ENCODE data around the gene KLHL11. TPM values are rescaled to one million over a fixed set of nuclear protein-coding genes. Genes with fewer than 3 reads are reported as not detected.
"Not testable (repeated sequence)": the region's sequence is repeated elsewhere in the genome, so short reads cannot be mapped to it uniquely, and the experiment has no call there.

KLHL11 gene
- polyA plus RNA-seq, 3 donors: 9.0 to 9.8 (median 9.7) TPM

- DNase-seq (ENCODE audit: extremely low read depth in 1 of 11, low read depth in 9 of 11, low spot score in 4 of 11): no peak
Observed at GRCh38 chr17:41894791-41895331, 29.6 kb upstream of the KLHL11 start.

GRCh38 chr17:41893384-41893783 is 28.2 kb upstream of the KLHL11 start:
- no peak for DNase-seq (ENCODE audit: extremely low read depth in 1 of 11, low read depth in 9 of 11, low spot score in 4 of 11)

DNA sequence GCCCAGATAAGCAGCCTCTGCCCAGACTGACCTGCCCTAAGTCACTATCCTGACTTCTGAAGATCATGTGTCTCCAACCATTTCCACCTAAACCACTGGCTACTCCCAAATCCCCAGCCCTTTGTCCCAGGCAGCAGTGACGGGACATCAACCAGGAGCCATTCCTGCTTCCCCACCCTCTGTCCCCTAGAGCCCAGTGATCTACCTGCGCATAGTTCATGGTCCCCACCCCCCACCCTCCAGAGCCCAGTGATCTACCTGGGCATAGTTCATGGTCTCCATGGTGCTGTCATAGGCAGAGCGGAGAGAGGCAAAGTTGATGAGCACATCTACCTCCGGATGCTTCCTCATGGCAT is 26.8 kb upstream of the KLHL11 start:
- DNase-seq (ENCODE audit: extremely low read depth in 1 of 11, low read depth in 9 of 11, low spot score in 4 of 11): no peak

GRCh38 chr17:41891135-41892020 is 26.2 kb upstream of the KLHL11 start:
- DNase-seq (ENCODE audit: extremely low read depth in 1 of 11, low read depth in 9 of 11, low spot score in 4 of 11): no peak

DNA sequence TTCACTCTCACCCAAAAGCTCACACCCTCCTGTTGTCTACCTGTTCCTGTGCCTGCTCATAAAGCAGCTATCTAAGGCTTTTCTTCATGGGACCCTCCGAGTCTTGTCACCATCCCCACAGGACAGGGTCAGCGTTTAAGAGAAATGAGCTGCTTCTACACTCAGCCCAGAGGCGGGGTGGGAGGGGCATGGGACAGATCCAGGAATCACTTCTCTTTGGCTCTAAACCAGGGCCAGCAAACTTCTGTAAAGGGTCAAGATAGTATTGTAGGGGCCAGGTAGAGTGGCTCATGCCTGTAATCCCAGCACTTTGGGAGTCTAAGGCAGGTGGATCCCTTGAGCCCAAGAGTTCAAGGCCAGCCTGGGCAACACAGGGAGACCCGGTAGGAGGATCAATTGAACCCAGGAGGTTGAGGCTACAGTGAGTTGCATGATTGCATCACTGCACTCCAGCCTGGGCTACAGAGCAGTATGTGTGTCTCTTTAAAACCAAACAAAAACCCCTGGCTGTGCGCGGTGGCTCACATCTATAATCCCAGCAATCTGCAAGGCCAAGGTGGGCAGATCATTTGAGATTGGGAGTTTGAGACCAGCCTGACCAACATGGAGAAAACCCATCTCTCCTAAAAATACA is 23.2 kb upstream of the KLHL11 start:
- DNase-seq (ENCODE audit: extremely low read depth in 1 of 11, low read depth in 9 of 11, low spot score in 4 of 11): no peak

DNA sequence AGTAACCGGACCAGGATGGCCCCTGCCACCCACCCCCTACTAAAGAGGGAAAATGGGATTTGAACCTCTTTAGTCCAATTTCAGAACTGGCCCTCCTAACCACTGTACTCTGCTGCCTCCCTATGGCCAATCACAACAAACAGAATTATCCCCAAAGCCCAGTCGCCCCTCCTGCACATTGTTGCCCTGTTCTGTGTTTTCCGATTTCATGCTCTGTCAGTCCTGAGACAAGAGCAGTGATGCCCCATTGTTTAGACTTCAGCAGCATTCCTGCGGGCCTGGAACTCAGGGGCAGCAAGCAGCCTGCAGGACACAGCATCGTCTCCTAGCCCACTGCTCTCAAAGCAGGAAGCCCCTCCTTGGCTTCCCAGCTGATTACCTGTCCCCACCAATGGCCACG is 20.5 kb upstream of the KLHL11 start:
- no peak for DNase-seq (ENCODE audit: extremely low read depth in 1 of 11, low read depth in 9 of 11, low spot score in 4 of 11)

DNA sequence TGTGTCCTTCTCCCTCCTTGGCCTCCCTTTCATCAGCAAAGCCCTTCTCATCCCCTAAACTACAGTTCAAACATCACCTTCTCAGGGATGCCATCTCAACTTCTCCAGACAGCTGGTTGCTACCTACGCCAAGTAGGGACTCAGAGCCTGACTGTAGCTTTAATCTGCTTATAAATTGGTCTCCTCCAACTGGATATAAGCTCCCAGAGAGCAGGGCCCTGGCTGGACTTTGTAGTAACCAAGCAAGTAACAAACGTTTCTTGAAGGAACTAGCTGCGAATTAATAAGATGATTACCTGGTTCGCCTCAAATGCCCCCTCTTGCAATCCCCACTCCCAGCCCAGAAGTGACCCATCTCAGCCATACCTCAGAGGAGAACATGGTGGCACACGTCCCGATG is 17.5 kb upstream of the KLHL11 start:
- DNase-seq (ENCODE audit: extremely low read depth in 1 of 11, low read depth in 9 of 11, low spot score in 4 of 11): no peak

DNA sequence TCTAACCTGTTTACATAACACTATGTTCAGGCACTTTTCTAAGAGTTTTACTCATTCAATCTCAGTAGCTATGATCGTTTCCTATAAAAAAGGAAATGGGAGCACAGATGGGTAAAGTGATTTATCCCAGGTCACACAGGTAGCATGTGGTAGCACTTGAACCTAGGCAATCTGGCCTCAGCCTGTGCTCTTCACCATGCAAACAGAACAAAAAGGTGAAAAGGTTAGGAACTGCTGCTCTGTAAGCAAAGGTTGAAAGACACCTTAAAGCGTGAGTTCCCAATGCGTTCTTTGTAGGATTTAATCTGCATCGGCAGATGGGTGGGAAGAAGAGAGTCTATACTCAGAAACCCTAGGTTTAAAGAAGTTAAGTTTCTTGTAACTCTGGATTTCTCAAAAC is 14.9 kb upstream of the KLHL11 start:
- DNase-seq (ENCODE audit: extremely low read depth in 1 of 11, low read depth in 9 of 11, low spot score in 4 of 11): no peak

- not testable (repeated sequence) for DNase-seq (ENCODE audit: extremely low read depth in 1 of 11, low read depth in 9 of 11, low spot score in 4 of 11)
Observed at GRCh38 chr17:41874293-41874670, 9.1 kb upstream of the KLHL11 start.

DNA sequence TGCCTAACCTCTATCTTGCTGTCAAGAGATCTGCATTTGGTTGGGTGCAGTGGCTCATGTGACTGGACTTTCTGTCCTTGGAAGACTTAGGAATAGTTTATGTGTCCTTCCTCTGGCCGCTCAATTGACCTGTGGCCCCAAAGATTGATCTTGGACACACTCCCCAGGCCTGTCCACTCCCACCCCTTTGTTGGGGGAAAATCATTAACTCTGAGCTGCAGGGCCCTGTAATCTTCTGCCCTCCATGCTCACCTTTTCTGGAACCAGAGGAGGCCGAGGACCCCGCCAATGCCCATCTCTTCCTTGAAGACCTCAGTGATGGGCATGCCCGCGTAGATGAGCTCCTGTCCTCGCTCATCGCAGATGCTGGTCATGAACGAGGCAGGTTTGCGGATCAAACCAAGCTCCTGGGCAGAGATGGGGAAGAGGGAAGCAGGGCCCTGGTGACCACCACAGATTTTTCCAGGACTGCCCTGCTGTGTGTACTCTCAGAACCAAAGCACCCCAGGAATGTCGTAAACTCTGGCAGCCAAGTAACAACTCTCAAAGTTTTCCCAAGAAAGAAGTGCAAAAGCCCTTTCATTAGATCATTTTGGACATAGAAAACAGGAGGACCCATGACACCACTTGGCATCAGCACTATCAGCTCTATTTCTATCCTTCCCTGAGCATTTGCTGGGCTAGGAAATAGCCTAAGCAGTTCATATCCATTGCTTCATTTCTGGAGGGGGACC is 8.5 kb upstream of the KLHL11 start:
- DNase-seq (ENCODE audit: extremely low read depth in 1 of 11, low read depth in 9 of 11, low spot score in 4 of 11): no peak

DNA sequence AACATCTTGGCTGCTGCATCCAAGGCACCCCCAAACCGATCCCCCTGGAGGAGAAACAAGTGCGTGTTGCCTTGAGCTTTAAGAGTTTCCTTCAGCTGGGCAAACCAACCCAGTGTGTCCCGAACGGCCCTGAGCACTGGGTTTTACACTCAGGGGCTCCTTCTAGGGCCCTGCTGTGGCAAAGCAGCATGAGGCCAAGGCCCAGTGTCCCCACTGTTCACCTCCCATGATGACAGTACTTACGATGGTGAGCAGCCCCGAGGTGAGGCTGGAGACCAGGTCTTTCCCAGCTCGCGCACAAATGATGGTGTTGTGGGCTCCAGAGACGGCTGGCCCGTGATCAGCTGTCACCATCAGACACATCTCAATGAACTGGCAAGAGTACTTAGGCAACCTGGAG is 6.6 kb upstream of the KLHL11 start:
- DNase-seq (ENCODE audit: extremely low read depth in 1 of 11, low read depth in 9 of 11, low spot score in 4 of 11): no peak

DNA sequence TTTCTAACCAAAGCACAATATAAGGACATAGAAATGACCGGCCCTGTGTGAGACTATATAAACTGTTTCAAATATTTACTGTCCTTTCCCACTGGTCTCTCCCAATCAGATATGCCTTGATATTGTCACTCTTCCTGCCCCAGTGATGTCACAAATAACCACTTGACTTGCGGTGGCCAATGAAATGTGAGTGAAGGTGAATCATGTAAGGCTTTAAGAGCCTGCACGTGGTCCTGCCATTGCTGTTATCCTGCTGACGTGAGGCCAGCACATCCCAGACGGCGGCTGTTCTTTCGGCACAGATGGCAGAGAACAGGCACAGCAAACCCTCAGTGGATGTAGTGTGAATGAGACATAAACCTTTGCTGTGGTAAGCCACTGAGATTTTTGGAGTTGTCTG is 5.4 kb upstream of the KLHL11 start:
- DNase-seq (ENCODE audit: extremely low read depth in 1 of 11, low read depth in 9 of 11, low spot score in 4 of 11): no peak

GRCh38 chr17:41870097-41870496 is 4.9 kb upstream of the KLHL11 start:
- DNase-seq (ENCODE audit: extremely low read depth in 1 of 11, low read depth in 9 of 11, low spot score in 4 of 11): no peak

GRCh38 chr17:41869426-41869825 is 4.2 kb upstream of the KLHL11 start:
- no peak for DNase-seq (ENCODE audit: extremely low read depth in 1 of 11, low read depth in 9 of 11, low spot score in 4 of 11)

DNA sequence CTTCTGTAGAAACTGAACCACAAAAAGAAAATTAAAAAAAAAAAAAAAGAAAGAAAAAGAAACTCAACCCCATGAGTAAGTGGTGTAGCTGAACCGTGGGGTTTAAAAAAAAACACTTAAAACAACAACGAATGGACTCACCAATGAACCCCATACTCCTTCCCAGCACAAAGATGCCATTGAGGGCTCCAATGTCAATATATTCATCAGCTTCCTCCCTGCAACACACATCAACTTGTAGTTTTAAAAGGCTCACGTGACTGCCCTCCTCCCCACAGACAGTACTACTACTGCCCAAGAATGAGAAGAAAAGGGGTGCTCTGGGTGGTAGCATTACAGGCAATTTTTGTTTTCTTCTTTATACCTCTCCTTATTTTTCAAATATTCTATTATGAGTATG is 3.3 kb upstream of the KLHL11 start:
- no peak for DNase-seq (ENCODE audit: extremely low read depth in 1 of 11, low read depth in 9 of 11, low spot score in 4 of 11)

GRCh38 chr17:41865596-41865893 is 322 bp upstream of the KLHL11 start:
- peak in 1 of 11 donors; percentile 25 for DNase-seq (ENCODE audit: extremely low read depth in 1 of 11, low read depth in 9 of 11, low spot score in 4 of 11)

GRCh38 chr17:41864498-41864835 is 756 bp downstream of the KLHL11 start:
- DNase-seq (ENCODE audit: extremely low read depth in 1 of 11, low read depth in 9 of 11, low spot score in 4 of 11): peak in 2 of 11 donors; percentile 15 to 32

DNA sequence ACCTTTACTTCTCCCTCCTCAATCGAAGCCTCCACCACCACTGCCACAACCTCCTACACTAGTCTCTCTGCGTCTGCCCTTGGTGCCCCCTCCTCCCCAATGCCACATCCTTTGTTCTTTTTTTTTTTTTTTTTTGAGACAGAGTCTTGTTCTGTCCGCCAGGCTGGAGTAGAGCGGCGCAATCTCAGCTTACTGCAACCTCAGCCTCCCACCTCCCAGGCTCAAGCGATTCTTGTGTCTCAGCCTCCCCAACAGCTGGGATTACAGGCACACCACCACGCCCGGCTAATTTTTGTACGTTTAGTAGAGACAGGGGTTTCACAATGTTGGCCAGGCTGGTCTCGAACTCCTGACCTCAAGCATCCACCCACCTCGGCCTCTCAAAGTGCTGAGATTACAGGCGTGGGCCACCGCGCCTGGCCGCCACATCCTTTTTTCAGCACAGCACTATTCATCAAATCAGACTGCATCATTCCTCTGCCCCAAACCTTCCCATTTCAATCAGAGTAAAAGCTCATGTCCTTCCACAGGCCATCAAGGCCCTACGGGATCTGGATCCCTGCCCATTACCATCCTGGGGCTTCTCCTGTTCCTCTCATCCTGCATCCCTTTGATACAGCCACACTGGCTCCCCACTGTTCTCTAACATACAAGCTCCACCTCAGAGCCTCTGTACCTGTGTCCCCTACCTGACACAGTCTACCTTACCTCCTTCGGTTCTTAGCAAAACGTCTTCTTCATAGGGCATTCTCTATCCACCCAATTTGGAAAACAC is 2.0 kb downstream of the KLHL11 start:
- no peak for DNase-seq (ENCODE audit: extremely low read depth in 1 of 11, low read depth in 9 of 11, low spot score in 4 of 11)

GRCh38 chr17:41860254-41860931 is 4.8 kb downstream of the KLHL11 start:
- DNase-seq (ENCODE audit: extremely low read depth in 1 of 11, low read depth in 9 of 11, low spot score in 4 of 11): no peak
